Adrenal gland (tissue), 5 donors: Measurements from ENCODE around the gene ZNF8.

Experiments
- POLR2A ChIP-seq, 2 donors: fragments of 450-650 bp; IDR thresholded peaks; one replicate each; pipeline ENCODE4 v1.6.1; 2017; ENCODE audit warnings: antibody characterized with exemption in 2 of 2, mild to moderate bottlenecking in 2 of 2, moderate library complexity in 1 of 2
- TF ChIP-seq, protein P1 (sequence below), 6 experiments: fragments of 450-650 bp in 4 of 6; fragments of 200-600 bp in 2 of 6; sonication (generic) in 1 of 6; IDR thresholded peaks; 1 replicate in 5 of 6; 2 replicates in 1 of 6; pipeline versions ENCODE4 v1.5.1 to v1.8.0; 2016 to 2021; ENCODE audit warnings: antibody characterized with exemption in 6 of 6, mild to moderate bottlenecking in 2 of 6, moderate library complexity in 1 of 6
- donor health status: DM: no; HTN: no; CAD: no.

DNA sequence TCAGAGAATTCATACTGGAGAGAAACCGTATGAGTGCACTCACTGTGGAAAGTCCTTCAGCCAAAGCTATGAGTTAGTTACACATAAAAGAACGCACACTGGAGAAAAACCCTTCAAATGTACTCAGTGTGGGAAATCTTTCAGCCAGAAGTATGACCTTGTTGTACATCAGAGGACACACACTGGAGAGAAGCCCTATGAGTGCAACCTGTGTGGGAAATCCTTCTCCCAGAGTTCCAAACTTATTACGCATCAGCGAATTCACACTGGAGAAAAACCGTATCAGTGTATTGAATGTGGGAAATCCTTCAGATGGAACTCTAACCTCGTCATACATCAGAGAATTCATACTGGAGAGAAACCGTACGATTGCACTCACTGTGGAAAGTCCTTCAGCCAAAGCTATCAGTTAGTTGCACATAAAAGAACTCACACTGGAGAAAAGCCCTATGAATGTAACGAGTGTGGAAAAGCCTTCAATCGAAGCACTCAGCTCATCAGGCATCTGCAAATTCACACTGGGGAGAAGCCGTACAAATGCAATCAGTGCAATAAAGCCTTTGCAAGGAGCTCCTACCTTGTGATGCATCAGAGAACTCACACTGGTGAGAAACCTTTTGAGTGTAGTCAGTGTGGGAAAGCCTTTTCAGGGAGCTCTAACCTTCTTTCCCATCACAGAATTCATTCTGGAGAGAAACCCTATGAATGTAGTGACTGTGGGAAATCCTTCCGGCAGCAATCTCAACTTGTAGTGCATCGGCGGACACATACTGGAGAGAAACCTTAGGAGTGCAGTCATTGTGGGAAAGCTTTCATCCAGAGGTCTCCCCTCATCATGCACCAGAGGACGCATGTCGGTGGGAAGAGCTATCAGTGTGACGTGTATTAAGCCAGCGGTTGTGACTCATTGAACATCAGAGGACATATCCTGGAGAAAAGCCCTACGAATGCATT is 16.5 kb upstream of the ZNF8 start:
- TF ChIP-seq, protein P1, sequence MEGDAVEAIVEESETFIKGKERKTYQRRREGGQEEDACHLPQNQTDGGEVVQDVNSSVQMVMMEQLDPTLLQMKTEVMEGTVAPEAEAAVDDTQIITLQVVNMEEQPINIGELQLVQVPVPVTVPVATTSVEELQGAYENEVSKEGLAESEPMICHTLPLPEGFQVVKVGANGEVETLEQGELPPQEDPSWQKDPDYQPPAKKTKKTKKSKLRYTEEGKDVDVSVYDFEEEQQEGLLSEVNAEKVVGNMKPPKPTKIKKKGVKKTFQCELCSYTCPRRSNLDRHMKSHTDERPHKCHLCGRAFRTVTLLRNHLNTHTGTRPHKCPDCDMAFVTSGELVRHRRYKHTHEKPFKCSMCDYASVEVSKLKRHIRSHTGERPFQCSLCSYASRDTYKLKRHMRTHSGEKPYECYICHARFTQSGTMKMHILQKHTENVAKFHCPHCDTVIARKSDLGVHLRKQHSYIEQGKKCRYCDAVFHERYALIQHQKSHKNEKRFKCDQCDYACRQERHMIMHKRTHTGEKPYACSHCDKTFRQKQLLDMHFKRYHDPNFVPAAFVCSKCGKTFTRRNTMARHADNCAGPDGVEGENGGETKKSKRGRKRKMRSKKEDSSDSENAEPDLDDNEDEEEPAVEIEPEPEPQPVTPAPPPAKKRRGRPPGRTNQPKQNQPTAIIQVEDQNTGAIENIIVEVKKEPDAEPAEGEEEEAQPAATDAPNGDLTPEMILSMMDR (IDR thresholded peaks at IDR 0.05) = no peak
- TF ChIP-seq POLR2A (IDR thresholded peaks at IDR 0.05) = no peak
